ENCODE results near the gene KIAA1217. TPM values are rescaled to one million over a fixed set of nuclear protein-coding genes. Genes with fewer than 3 reads are reported as not detected.

KIAA1217 gene
- total RNA-seq, 1 experiment from 2014 or later, result 48.3 TPM

DNA sequence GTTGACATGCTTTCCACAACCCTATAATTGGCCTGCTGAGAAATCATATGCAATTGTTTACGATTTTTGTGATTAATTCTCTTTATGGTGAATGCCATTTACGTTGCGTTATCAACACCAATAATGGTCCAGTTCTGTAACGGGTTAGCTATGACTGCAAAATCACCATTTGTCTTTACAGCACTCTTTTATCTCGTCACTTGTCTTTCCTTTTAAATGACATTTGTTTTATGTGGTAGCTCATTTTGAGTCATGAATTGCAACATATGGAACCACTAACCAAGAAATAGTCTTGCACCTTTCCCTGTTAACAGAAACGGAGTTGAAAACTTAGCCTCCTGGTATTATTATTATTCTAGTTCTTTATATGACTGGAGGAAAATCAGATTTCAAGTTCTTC, 3.1 kb upstream of the KIAA1217 start:
- H3K36me3 Mint-ChIP-seq (ENCODE audit: insufficient read depth, unreplicated experiment), result no peaks in the 10 kb centered on the region
- BruUV-seq (replicated peaks), result no TSS peak
- H3K27ac Mint-ChIP-seq (ENCODE audit: low read depth, unreplicated experiment), result no peak overlapping the region
- TF ChIP-seq, protein P1, sequence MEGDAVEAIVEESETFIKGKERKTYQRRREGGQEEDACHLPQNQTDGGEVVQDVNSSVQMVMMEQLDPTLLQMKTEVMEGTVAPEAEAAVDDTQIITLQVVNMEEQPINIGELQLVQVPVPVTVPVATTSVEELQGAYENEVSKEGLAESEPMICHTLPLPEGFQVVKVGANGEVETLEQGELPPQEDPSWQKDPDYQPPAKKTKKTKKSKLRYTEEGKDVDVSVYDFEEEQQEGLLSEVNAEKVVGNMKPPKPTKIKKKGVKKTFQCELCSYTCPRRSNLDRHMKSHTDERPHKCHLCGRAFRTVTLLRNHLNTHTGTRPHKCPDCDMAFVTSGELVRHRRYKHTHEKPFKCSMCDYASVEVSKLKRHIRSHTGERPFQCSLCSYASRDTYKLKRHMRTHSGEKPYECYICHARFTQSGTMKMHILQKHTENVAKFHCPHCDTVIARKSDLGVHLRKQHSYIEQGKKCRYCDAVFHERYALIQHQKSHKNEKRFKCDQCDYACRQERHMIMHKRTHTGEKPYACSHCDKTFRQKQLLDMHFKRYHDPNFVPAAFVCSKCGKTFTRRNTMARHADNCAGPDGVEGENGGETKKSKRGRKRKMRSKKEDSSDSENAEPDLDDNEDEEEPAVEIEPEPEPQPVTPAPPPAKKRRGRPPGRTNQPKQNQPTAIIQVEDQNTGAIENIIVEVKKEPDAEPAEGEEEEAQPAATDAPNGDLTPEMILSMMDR (IDR thresholded peaks at IDR 0.05; ENCODE audit: unreplicated experiment), result no peak
- H3K4me1 Mint-ChIP-seq (ENCODE audit: insufficient read depth, unreplicated experiment), result peaks cover 22% of the 10 kb centered on the region
- no peak overlapping the region for H3K4me3 Mint-ChIP-seq (ENCODE audit: unreplicated experiment)
- no peaks in the 10 kb centered on the region for H3K27me3 Mint-ChIP-seq (ENCODE audit: insufficient read depth, unreplicated experiment)
- POLR2A ChIA-PET, result no interaction called here
- CTCF ChIA-PET, result interaction anchor here (0.7 to 3.4 kb wide), 3 partner anchors 9 to 1497 kb away, joined by 3 to 20 read pairs (median 9); no protein-coding TSS in a partner anchor
- peak; percentile 5 for DNase-seq (ENCODE audit: unreplicated experiment)
- intact Hi-C loops (cut with micrococcal nuclease), result no loop called here
- no peaks in the 10 kb centered on the region for H3K9me3 Mint-ChIP-seq (ENCODE audit: unreplicated experiment)

DNA sequence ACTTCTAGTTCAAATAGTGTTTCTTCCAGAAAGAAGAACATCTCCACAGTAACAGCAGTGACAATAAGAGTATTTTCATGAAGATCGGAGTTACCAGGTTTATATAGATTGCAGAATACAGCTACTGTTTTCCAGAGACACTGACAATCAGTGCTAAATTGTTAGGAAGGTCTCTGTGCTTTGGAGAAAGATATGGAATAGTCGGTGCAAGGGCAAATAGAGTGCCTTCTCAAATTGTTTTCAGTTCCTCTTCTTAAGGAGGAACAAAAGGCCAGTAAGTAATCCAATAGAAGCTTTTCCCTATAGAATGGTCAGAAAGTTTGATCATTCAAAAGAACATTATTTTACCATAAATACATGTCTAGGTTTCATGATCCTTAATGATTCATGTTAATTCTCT, 2.6 kb upstream of the KIAA1217 start:
- Mint-ChIP-seq H3K27me3 (ENCODE audit: insufficient read depth, unreplicated experiment) (no peaks in the 10 kb centered on the region), H3K27ac (ENCODE audit: low read depth, unreplicated experiment) (no peak overlapping the region), H3K4me3 (ENCODE audit: unreplicated experiment) (no peak overlapping the region), H3K9me3 (ENCODE audit: unreplicated experiment) (no peaks in the 10 kb centered on the region), H3K4me1 (ENCODE audit: insufficient read depth, unreplicated experiment) (peaks cover 22% of the 10 kb centered on the region), H3K36me3 (ENCODE audit: insufficient read depth, unreplicated experiment) (no peaks in the 10 kb centered on the region)
- intact Hi-C loops (cut with micrococcal nuclease), result no loop called here
- DNase-seq (ENCODE audit: unreplicated experiment), result no peak
- ChIA-PET CTCF (interaction anchor here (0.7 to 3.4 kb wide), 4 partner anchors 10 to 1497 kb away, joined by 3 to 20 read pairs (median 6); no protein-coding TSS in a partner anchor), POLR2A (no interaction called here)
- BruUV-seq (replicated peaks), result no TSS peak
- TF ChIP-seq, protein P1 (IDR thresholded peaks at IDR 0.05; ENCODE audit: unreplicated experiment), result no peak

DNA sequence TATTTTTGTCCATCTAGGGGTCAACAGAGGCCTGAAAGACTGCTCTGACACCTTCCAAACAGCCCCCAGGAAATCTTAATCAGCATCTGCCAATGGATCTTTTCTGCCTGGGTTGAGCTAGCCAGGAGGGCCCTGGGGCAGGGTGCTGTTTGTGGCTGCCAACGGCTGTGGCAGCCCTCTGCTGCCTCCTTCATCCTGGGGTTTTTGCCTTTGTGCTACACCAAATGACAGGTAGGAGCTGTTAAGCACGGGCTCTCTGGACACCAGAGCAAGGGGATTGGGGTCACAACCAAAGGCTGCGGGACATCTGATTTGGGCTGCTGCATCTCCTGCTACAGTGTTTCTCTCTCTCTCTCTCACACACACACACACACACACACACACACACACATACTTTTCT, 2.0 kb upstream of the KIAA1217 start:
- no peak for DNase-seq (ENCODE audit: unreplicated experiment)
- Mint-ChIP-seq H3K27me3 (ENCODE audit: insufficient read depth, unreplicated experiment) (no peaks in the 10 kb centered on the region), H3K27ac (ENCODE audit: low read depth, unreplicated experiment) (no peak overlapping the region), H3K36me3 (ENCODE audit: insufficient read depth, unreplicated experiment) (no peaks in the 10 kb centered on the region), H3K4me3 (ENCODE audit: unreplicated experiment) (no peak overlapping the region), H3K4me1 (ENCODE audit: insufficient read depth, unreplicated experiment) (peaks cover 22% of the 10 kb centered on the region), H3K9me3 (ENCODE audit: unreplicated experiment) (no peaks in the 10 kb centered on the region)
- intact Hi-C loops (cut with micrococcal nuclease), result no loop called here
- ChIA-PET CTCF (interaction anchor here (1.2 to 3.4 kb wide), 3 partner anchors 10 to 312 kb away, joined by 3 to 20 read pairs (median 9); no protein-coding TSS in a partner anchor), POLR2A (no interaction called here)
- TF ChIP-seq, protein P1 (IDR thresholded peaks at IDR 0.05; ENCODE audit: unreplicated experiment), result no peak
- no TSS peak for BruUV-seq (replicated peaks)

DNA sequence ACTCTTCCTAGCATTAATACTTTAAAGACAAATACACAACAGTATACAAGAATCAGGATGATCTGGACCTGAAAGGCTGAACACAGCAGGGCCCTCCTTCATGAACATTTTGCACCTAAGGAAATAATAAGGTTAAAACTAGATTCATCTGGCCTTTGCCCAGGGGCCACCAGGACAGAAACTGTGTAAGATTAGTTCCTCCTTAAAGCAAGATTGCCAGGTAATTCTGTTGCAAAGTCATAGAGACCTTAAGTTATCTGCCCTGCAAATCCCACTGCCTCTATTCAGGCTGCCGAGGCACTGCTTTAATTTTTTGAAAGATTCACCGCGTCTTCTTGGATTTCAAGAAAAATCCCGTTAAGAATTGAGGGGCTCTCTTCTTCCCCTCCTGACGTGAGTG, 1.6 kb upstream of the KIAA1217 start:
- intact Hi-C loops (cut with micrococcal nuclease), result no loop called here
- no peak for DNase-seq (ENCODE audit: unreplicated experiment)
- TF ChIP-seq, protein P1 (IDR thresholded peaks at IDR 0.05; ENCODE audit: unreplicated experiment), result no peak
- peaks cover 22% of the 10 kb centered on the region for H3K4me1 Mint-ChIP-seq (ENCODE audit: insufficient read depth, unreplicated experiment)
- POLR2A ChIA-PET, result no interaction called here
- H3K27ac Mint-ChIP-seq (ENCODE audit: low read depth, unreplicated experiment), result no peak overlapping the region
- no peaks in the 10 kb centered on the region for H3K27me3 Mint-ChIP-seq (ENCODE audit: insufficient read depth, unreplicated experiment)
- CTCF ChIA-PET, result interaction anchor here (0.8 to 3.4 kb wide), 5 partner anchors 11 to 311 kb away, joined by 3 to 20 read pairs (median 8); no protein-coding TSS in a partner anchor
- H3K36me3 Mint-ChIP-seq (ENCODE audit: insufficient read depth, unreplicated experiment), result no peaks in the 10 kb centered on the region
- H3K9me3 Mint-ChIP-seq (ENCODE audit: unreplicated experiment), result no peaks in the 10 kb centered on the region
- H3K4me3 Mint-ChIP-seq (ENCODE audit: unreplicated experiment), result no peak overlapping the region
- BruUV-seq (replicated peaks), result no TSS peak
